Pancreas (tissue), 10 donors: Measurements from ENCODE around the gene SCGN. TPM values are rescaled to one million over a fixed set of nuclear protein-coding genes. Genes with fewer than 3 reads are reported as not detected.

Source experiments
- ATAC-seq, 4 donors: fragments of 200-7000 bp; cut with Tn5 transposase; one replicate each; pipeline versions ENCODE4 v1.8.0 to v1.9.1; 2020; ENCODE audit warnings: mild to moderate bottlenecking in 4 of 4, moderate library complexity in 4 of 4
- DNase-seq, 6 donors: peaks; one replicate each; pipeline ENCODE4 v3.0.0-alpha.2; 2020
- FAIRE-seq: peaks from 2 replicates; lab custom pipeline; 2012; peaks lifted over from hg19 to GRCh38; lab: Jason Lieb, UNC
- H3K27ac ChIP-seq, 4 donors: fragments of 200-600 bp; sonication (generic); 1 replicate in 3 of 4; 2 replicates in 1 of 4; pipeline versions ENCODE4 v1.5.0 to v1.8.0; 2020
- H3K27me3 ChIP-seq, 4 donors: fragments of 200-600 bp; one replicate each; pipeline ENCODE4 v1.8.0; 2021
- H3K36me3 ChIP-seq, 3 donors: fragments of 200-600 bp; sonication (generic) in 1 of 3; one replicate each; pipeline versions ENCODE4 v1.5.0 to v1.8.0; 2020 to 2021
- H3K4me1 ChIP-seq, 3 donors: fragments of 200-600 bp; one replicate each; pipeline ENCODE4 v1.8.0; 2021
- H3K4me3 ChIP-seq, 4 donors: fragments of 200-600 bp; sonication (generic) in 2 of 4; one replicate each; pipeline versions ENCODE4 v1.5.0 to v1.8.0; 2020 to 2021
- H3K9me3 ChIP-seq, 4 donors: fragments of 200-600 bp; one replicate each; pipeline ENCODE4 v1.8.0; 2021
- CTCF ChIP-seq, 4 donors: fragments of 200-600 bp; sonication (generic) in 3 of 4; IDR thresholded peaks; one replicate each; pipeline versions ENCODE4 v1.5.0 to v1.8.0; 2021; ENCODE audit warnings: antibody characterized with exemption in 4 of 4
- WGBS, 2 donors: extraction: QIAGEN DNeasy Blood & Tissue Kit; methylation state at CpG; one replicate each; pipeline ENCODE4 v1.1.7; 2013; 5-methylcytosine and 5-hydroxymethylcytosine counted together
- intact Hi-C, 3 donors: fragments of 100-400 bp; cut with DNase I; formaldehyde crosslinking; loops; one replicate each; pipeline versions ENCODE4 v1.11.1 to v1.14.2; 2022
- polyA plus RNA-seq, 2 donors: library from polyadenylated mRNA; stranded (reverse); fragments of 200-250 nt; gene quantifications; one replicate each; pipeline ENCODE4 v1.2.3, GENCODE V29; 2013
- total RNA-seq, 6 donors: library from RNA; stranded (reverse); fragmentation: NEBNext Ultra II Directional in 4 of 6; extraction: Animal tissue kit (Norgen Biotek cat#: 25700) in 4 of 6; gene quantifications; one replicate each; pipeline versions ENCODE4 v1.2.1 to v1.2.4, GENCODE V29; 2021 to 2023
- donor health status: healthy with polysubstance abuse.
- donor health status: DM: no; HTN: no; CAD: no; lungs with moderate emphysema.
- donor health status: DM: no; HTN: no; CAD: no.
- donor health status: control.
- donor health status: control.
- donor health status: Bipolar disorder and iron deficiency.
- donor health status: DM: yes; HTN: yes; CAD: no.
- donor health status: DM: no; HTN: no; CAD: no.
- donor health status: DM: no; HTN: no; CAD: no.
- donor health status: DM: yes; HTN: yes; CAD: no.

The SCGN gene
- total and polyA plus RNA-seq, 8 donors, result 13.4 to 224 (median 30.3) TPM

- intact Hi-C loops, result no loop called here
- Histone ChIP-seq H3K9me3 (no peaks in the 10 kb centered on the region), H3K27ac (no peak overlapping the region)
Measured at GRCh38 chr6:25623879-25624278, 28.1 kb upstream of the SCGN start.

GRCh38 chr6:25627001-25627400, 25.0 kb upstream of the SCGN start:
- H3K4me1 ChIP-seq, result peaks cover 5 to 11% (median 6%) of the 10 kb centered on the region in 3 donors
- no peak for FAIRE-seq

More at GRCh38 chr6:25623879-25624278, 28.1 kb upstream of the SCGN start:
- peak in 3 of 4 donors; percentile 23 to 40 (median 28) for ATAC-seq
- H3K4me1 ChIP-seq, result peaks cover 5 to 11% (median 6%) of the 10 kb centered on the region in 3 donors
- 77 to 79% methylated on average over 1 of the region's 1 CpG for WGBS, 2 donors
- no peaks in the 10 kb centered on the region for H3K27me3 ChIP-seq
- no peak overlapping the region for H3K4me3 ChIP-seq
- no peak for TF ChIP-seq CTCF (IDR thresholded peaks at IDR 0.05)
- H3K36me3 ChIP-seq, result no peaks in the 10 kb centered on the region
- DNase-seq, result no peak
- no peak for FAIRE-seq

GRCh38 chr6:25628471-25629197, 23.4 kb upstream of the SCGN start:
- no peaks in the 10 kb centered on the region for H3K36me3 ChIP-seq
- no peaks in the 10 kb centered on the region for H3K27me3 ChIP-seq
- peak in 1 of 4 donors; percentile 18 for ATAC-seq
- intact Hi-C loops, result no loop called here
- H3K4me3 ChIP-seq, result no peak overlapping the region
- WGBS, 2 donors, result 82 to 84% methylated on average over 4 of the region's 4 CpGs
- no peak overlapping the region for H3K27ac ChIP-seq
- H3K9me3 ChIP-seq, result no peaks in the 10 kb centered on the region
- no peak for DNase-seq
- peaks cover 0 to 2% (median 0%) of the 10 kb centered on the region in 3 donors for H3K4me1 ChIP-seq
- no peak for FAIRE-seq
- TF ChIP-seq CTCF (IDR thresholded peaks at IDR 0.05), result no peak

More at GRCh38 chr6:25627001-25627400, 25.0 kb upstream of the SCGN start:
- Histone ChIP-seq H3K4me3 (no peak overlapping the region), H3K27me3 (no peaks in the 10 kb centered on the region), H3K36me3 (no peaks in the 10 kb centered on the region), H3K9me3 (no peaks in the 10 kb centered on the region), H3K27ac (no peak overlapping the region)
- intact Hi-C loops, result no loop called here
- ATAC-seq (no peak), DNase-seq (no peak)
- 95 to 100% methylated on average over 3 of the region's 3 CpGs for WGBS, 2 donors
- TF ChIP-seq CTCF (IDR thresholded peaks at IDR 0.05), result no peak

GRCh38 chr6:25629198-25629576, 22.8 kb upstream of the SCGN start:
- ATAC-seq (peak in 1 of 4 donors; percentile 18), FAIRE-seq (no peak), DNase-seq (no peak)
- Histone ChIP-seq H3K27ac (no peak overlapping the region), H3K9me3 (no peaks in the 10 kb centered on the region), H3K4me3 (no peak overlapping the region), H3K36me3 (no peaks in the 10 kb centered on the region), H3K4me1 (no peaks in the 10 kb centered on the region), H3K27me3 (no peaks in the 10 kb centered on the region)
- intact Hi-C loops, result no loop called here
- TF ChIP-seq CTCF (IDR thresholded peaks at IDR 0.05), result no peak
- 19 to 20% methylated on average over 4 of the region's 4 CpGs for WGBS, 2 donors
